Muscle of leg (tissue), 11 donors: ENCODE measurements around the gene ACSBG1. TPM values are rescaled to one million over a fixed set of nuclear protein-coding genes. Genes with fewer than 3 reads are reported as not detected.

Experiments
- DNase-seq: peaks from one replicate; pipeline ENCODE4 v3.0.0; 2013
- H3K27ac ChIP-seq: one replicate; pipeline ENCODE4 v1.5.1; 2013; ENCODE audit warnings: mild to moderate bottlenecking, low read length, control low read depth
- H3K27me3 ChIP-seq: one replicate; pipeline ENCODE4 v1.6.1; 2013; ENCODE audit warnings: low read length; ENCODE audit not compliant: control insufficient read depth, insufficient read depth
- H3K36me3 ChIP-seq: one replicate; pipeline ENCODE4 v1.6.1; 2013; ENCODE audit warnings: low read length; ENCODE audit not compliant: control insufficient read depth, insufficient read depth
- H3K4me1 ChIP-seq: one replicate; pipeline ENCODE4 v1.6.1; 2013; ENCODE audit warnings: low read length; ENCODE audit not compliant: control insufficient read depth, insufficient read depth
- H3K4me3 ChIP-seq: one replicate; pipeline ENCODE4 v1.5.1; 2013; ENCODE audit warnings: low read length, control low read depth
- H3K9me3 ChIP-seq: replicated peaks from 2 replicates; pipeline ENCODE4 v1.6.1; 2013; ENCODE audit warnings: low read depth, low read length; ENCODE audit not compliant: control insufficient read depth
- WGBS: methylation state at CpG from one replicate; pipeline ENCODE4 v1.1.5; 2013; ENCODE audit warnings: missing lambda C conversion rate; ENCODE audit not compliant: insufficient coverage; 5-methylcytosine and 5-hydroxymethylcytosine counted together
- polyA plus RNA-seq, 8 donors: library from polyadenylated mRNA; unstranded; fragments of 120-200 nt; gene quantifications; one replicate each; pipeline versions ENCODE4 v1.2.1 to v1.2.3, GENCODE V29; 2013; ENCODE audit warnings: inconsistent platforms in 1 of 8, low replicate concordance in 1 of 8; ENCODE audit not compliant: insufficient read length in 8 of 8, insufficient read depth in 1 of 8
- total RNA-seq: library from RNA; stranded (reverse); fragments of 120-200 nt; gene quantifications from one replicate; pipeline ENCODE4 v1.2.4, GENCODE V29; 2013

The ACSBG1 gene
- total and polyA plus RNA-seq, 9 donors: 0.22 to 2.1 (median 0.57) TPM

- Histone ChIP-seq H3K4me1 (peaks cover 49% of the 10 kb centered on the region), H3K36me3 (no peaks in the 10 kb centered on the region), H3K4me3 (no peak overlapping the region), H3K27me3 (no peaks in the 10 kb centered on the region), H3K9me3 (no peaks in the 10 kb centered on the region), H3K27ac (no peak overlapping the region)
- DNase-seq: no peak
- 45% methylated on average over 4 of the region's 12 CpGs for WGBS
Observed at GRCh38 chr15:78211189-78211921, 23.0 kb downstream of the ACSBG1 start.

GRCh38 chr15:78210349-78210717 is 24.0 kb downstream of the ACSBG1 start:
- WGBS: 43% methylated on average over 1 of the region's 5 CpGs
- H3K4me1 ChIP-seq: peaks cover 57% of the 10 kb centered on the region

GRCh38 chr15:78209646-78210348 is 24.6 kb downstream of the ACSBG1 start:
- Histone ChIP-seq H3K4me1 (peaks cover 63% of the 10 kb centered on the region), H3K27me3 (no peaks in the 10 kb centered on the region), H3K27ac (no peak overlapping the region), H3K4me3 (no peak overlapping the region), H3K9me3 (no peaks in the 10 kb centered on the region), H3K36me3 (no peaks in the 10 kb centered on the region)
- DNase-seq: no peak
- WGBS: 44% methylated on average over 7 of the region's 9 CpGs

More at GRCh38 chr15:78210349-78210717, 24.0 kb downstream of the ACSBG1 start:
- no peak for DNase-seq
- no peak overlapping the region for H3K4me3 ChIP-seq
- H3K27me3 ChIP-seq: no peaks in the 10 kb centered on the region
- H3K36me3 ChIP-seq: no peaks in the 10 kb centered on the region
- H3K27ac ChIP-seq: no peak overlapping the region
- no peaks in the 10 kb centered on the region for H3K9me3 ChIP-seq

GRCh38 chr15:78208887-78209645 is 25.3 kb downstream of the ACSBG1 start:
- 80% methylated on average over 19 of the region's 20 CpGs for WGBS
- H3K27me3 ChIP-seq: no peaks in the 10 kb centered on the region
- no peak overlapping the region for H3K27ac ChIP-seq
- H3K36me3 ChIP-seq: no peaks in the 10 kb centered on the region
- peaks cover 70% of the 10 kb centered on the region for H3K4me1 ChIP-seq
- H3K9me3 ChIP-seq: no peaks in the 10 kb centered on the region
- H3K4me3 ChIP-seq: no peak overlapping the region
- no peak for DNase-seq

- no peak for DNase-seq
- Histone ChIP-seq H3K36me3 (no peaks in the 10 kb centered on the region), H3K9me3 (no peaks in the 10 kb centered on the region), H3K27ac (no peak overlapping the region), H3K4me3 (no peak overlapping the region), H3K27me3 (no peaks in the 10 kb centered on the region), H3K4me1 (peaks cover 72% of the 10 kb centered on the region)
- WGBS: 94% methylated on average over 8 of the region's 8 CpGs
Observed at GRCh38 chr15:78208341-78208844, 26.0 kb downstream of the ACSBG1 start.

GRCh38 chr15:78207641-78208340 is 26.6 kb downstream of the ACSBG1 start:
- Histone ChIP-seq H3K4me3 (no peak overlapping the region), H3K36me3 (no peaks in the 10 kb centered on the region), H3K4me1 (peaks cover 72% of the 10 kb centered on the region), H3K27ac (peak overlapping the region; percentile 22), H3K9me3 (no peaks in the 10 kb centered on the region), H3K27me3 (no peaks in the 10 kb centered on the region)
- 85% methylated on average over 4 of the region's 8 CpGs for WGBS
- no peak for DNase-seq

- Histone ChIP-seq H3K36me3 (no peaks in the 10 kb centered on the region), H3K4me1 (peaks cover 64% of the 10 kb centered on the region), H3K9me3 (no peaks in the 10 kb centered on the region), H3K27me3 (no peaks in the 10 kb centered on the region), H3K4me3 (no peak overlapping the region), H3K27ac (peak overlapping the region; percentile 71)
- DNase-seq: no peak
- no CpG with 5 or more reads among the region's 5 CpGs for WGBS
Observed at GRCh38 chr15:78207110-78207458, 27.3 kb downstream of the ACSBG1 start.

GRCh38 chr15:78206326-78207109 is 27.8 kb downstream of the ACSBG1 start:
- Histone ChIP-seq H3K27ac (peak overlapping the region; percentile 72), H3K9me3 (no peaks in the 10 kb centered on the region), H3K4me1 (peaks cover 63% of the 10 kb centered on the region), H3K27me3 (no peaks in the 10 kb centered on the region), H3K36me3 (no peaks in the 10 kb centered on the region), H3K4me3 (no peak overlapping the region)
- peak; percentile 32 for DNase-seq
- 60% methylated on average over 11 of the region's 12 CpGs for WGBS

- Histone ChIP-seq H3K4me1 (peaks cover 69% of the 10 kb centered on the region), H3K27ac (peak overlapping the region; percentile 72), H3K27me3 (no peaks in the 10 kb centered on the region), H3K36me3 (no peaks in the 10 kb centered on the region), H3K9me3 (no peaks in the 10 kb centered on the region), H3K4me3 (no peak overlapping the region)
- DNase-seq: no peak
- WGBS: 82% methylated on average over 9 of the region's 10 CpGs
Observed at GRCh38 chr15:78205856-78206255, 28.5 kb downstream of the ACSBG1 start.
